COR-L47 (cell line): ENCODE measurements around the gene FNDC3B.

Experiments
- DNase-seq: peaks from one replicate; lab custom pipeline; 2025; lab: John Stamatoyannopoulos, UW

FNDC3B gene

DNA sequence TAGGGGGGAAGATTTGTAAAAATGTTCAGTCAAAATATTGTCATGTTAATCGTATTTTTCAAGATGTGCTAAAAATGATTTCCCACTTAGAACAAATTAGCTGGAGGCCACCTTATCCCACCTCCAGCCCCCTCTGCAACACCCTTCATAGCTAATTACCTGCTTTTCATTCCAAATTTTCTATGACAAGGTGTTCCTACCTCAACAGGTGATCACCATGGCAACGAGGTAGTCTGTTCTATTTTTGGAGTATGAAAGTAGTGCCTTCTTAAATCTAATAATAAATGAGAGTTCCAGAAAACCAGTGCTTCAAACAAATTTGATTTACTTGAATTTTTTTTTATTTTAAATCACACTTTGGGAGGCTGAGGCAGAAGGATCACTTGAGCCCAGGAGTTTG, 149.8 kb downstream of the FNDC3B start:
- no peak for DNase-seq

DNA sequence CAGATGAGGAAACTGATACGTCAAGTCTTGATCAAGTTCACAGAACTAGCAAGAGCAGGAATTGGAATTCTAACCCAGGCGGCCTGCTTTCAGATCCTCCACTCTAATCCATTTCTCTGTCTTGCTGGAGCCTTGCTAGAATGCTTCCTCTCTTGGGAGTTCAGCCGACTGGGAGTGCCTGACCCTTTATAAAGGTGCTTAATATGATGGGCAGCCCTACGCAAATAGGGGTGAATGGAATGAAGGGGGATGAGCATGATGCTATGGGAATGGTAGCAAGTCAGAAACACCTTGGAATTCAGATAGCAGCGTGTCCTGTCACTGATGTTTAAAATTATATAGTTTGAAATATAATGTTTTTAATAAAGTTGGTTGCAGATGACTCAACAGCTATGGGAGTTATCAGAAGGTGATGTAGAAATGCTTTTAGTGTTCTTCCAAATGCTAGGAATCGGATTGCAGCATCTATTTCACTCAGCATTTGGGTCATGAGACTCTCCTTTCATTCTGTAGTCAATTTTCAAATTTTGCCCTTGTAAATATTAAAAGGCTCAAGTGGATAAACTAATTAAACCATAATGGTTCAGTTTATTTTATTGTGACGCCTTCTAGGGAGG, 150.7 kb downstream of the FNDC3B start:
- DNase-seq: no peak

DNA sequence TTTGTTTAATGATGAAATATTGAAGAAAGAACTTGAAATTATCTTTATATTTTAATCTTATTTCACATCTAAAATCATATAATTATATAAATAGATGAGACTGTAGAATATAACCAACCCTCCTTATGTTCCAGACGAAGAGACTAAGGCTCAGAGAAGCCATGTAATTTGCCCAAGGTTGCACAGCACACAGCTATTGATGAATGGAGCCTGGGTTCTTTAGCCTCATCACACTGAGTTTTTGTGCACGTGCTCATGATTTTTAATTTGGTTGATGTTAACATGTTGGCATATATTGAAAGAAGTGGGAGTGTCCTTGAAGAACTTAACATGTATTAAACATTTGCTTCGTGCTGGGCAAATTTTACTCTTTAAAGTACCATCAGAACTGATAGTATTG, 151.6 kb downstream of the FNDC3B start:
- DNase-seq: no peak

DNA sequence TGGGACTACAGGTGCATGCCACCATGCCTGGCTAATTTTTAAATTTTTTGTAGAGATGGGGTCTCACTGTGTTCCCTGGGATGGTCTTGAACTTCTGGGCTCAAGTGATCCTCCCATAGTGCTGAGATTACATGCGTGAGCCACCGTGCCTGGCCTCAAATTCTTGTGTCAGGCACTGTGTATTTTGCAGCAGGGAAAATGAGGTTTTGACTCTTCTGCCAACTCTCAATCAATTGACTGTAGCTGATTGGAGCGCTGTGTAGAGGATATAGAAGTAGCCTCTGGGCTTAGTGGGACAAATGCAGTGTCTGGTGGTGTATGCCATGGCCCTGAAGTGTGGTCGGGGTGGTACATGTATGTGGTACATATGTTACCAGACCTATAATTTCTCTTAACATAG, 152.3 kb downstream of the FNDC3B start:
- DNase-seq: no peak

- DNase-seq: no peak
These were observed 153.5 kb downstream of the FNDC3B start for GRCh38 chr3:172192830-172193415.

- DNase-seq: no peak
These were observed 154.1 kb downstream of the FNDC3B start for GRCh38 chr3:172193436-172193835.

DNA sequence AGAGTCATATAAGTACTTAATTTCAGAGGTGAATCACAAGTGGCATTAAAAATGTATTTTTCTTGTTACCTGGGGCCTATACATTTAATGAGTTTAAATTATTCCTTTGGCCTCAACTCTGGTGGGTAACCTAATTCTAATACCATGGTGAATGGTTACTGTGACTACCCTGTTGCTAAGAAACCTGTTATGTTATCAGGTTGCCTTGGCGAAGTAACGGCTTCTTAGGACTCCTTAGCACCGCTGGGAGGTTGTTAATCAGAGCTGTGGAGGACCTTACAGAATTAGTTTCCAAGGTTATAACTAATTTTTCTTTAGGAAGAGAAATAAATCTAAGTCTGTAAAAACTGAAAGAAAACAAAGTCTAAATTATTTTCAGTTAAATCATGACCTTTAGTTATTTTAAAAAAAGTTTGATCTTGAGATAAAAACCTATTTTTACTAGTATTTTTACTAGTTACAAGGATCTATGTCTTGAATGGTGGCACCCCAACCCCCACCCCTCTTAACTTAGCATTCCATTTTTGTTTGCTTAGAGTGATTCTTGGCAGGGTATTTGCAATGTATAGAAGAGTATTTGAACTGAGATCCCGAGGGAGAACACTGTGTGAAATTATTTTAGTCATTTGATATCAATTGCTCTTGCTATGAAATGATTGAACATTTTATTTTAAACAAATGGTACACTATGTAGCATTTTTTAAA, 155.5 kb downstream of the FNDC3B start:
- peak; percentile 65 for DNase-seq

- no peak for DNase-seq
These were observed 156.0 kb downstream of the FNDC3B start for GRCh38 chr3:172195407-172195754.

- no peak for DNase-seq
These were observed 158.0 kb downstream of the FNDC3B start for GRCh38 chr3:172197344-172197743.

- DNase-seq: no peak
These were observed 159.1 kb downstream of the FNDC3B start for GRCh38 chr3:172198428-172198827.

DNA sequence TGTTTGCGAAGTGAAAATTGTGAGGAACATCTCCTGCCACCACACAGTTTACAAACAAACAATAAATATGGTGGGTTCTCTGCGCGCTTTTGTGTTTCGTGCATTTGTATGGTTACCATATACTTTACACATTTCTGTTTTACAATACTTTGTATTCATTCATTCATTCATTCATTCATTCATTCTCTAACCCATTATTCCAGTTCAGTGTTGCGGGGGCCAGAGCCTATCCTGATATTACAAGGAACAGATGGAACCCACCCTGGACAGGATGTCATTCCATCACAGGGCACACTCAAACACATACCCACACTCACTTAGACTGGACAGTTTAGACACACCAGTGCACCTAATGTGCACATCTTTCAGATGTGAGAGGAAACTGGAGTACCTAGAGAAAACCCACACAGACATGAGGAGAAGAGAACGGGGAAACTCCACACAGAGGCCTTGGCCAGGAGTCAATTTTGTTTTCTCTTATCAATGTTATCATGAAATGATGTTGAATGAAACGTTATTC, 160.5 kb downstream of the FNDC3B start:
- DNase-seq: no peak

- DNase-seq: peak; percentile 94
These were observed 161.9 kb downstream of the FNDC3B start for GRCh38 chr3:172201136-172201869.

DNA sequence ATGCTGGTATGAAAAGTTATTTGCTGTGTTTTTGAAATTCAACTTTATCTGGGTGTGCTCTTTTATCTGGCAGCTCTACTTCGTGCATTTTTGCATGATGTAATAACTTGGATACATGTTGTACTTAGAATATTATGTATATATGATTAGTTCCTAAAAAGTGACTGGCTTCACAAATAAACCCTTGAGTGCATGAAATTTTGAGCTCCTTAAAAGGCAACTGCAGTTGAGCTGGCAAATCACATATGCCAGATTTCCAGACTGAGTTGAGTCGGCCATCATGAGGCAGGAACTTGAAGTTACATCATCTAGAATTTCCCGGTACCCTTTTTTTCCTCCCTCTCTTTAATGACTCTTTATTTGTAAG, 162.5 kb downstream of the FNDC3B start:
- no peak for DNase-seq

GRCh38 chr3:172202797-172203196, 163.4 kb downstream of the FNDC3B start:
- no peak for DNase-seq

GRCh38 chr3:172203522-172204258, 164.3 kb downstream of the FNDC3B start:
- DNase-seq: peak; percentile 50

GRCh38 chr3:172204716-172205115, 165.3 kb downstream of the FNDC3B start:
- no peak for DNase-seq

GRCh38 chr3:172208586-172209332, 169.4 kb downstream of the FNDC3B start:
- DNase-seq: no peak

- no peak for DNase-seq
These were observed 170.2 kb downstream of the FNDC3B start for GRCh38 chr3:172209333-172210321.

GRCh38 chr3:172210355-172210754, 171.0 kb downstream of the FNDC3B start:
- DNase-seq: no peak

DNA sequence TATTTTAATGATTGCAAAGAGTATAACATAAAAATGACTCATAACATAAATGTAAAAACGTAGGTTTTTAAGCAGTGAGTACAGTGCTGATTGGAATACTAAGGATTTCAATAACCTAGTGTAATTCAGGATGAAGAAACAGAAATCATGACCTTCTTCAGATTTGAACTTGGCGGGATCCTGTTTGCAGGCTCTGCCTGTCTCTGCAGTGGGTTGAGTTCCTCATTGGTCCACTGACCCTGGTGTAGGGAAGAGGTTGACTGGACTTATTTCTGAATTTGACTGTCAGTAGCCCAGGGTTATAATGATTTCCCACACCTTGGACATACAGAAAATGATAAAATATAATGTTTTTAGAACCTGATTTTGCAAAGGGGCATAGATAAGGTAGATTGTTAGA, 171.7 kb downstream of the FNDC3B start:
- no peak for DNase-seq
